ENCODE measurements around the gene SLC6A12.

DNA sequence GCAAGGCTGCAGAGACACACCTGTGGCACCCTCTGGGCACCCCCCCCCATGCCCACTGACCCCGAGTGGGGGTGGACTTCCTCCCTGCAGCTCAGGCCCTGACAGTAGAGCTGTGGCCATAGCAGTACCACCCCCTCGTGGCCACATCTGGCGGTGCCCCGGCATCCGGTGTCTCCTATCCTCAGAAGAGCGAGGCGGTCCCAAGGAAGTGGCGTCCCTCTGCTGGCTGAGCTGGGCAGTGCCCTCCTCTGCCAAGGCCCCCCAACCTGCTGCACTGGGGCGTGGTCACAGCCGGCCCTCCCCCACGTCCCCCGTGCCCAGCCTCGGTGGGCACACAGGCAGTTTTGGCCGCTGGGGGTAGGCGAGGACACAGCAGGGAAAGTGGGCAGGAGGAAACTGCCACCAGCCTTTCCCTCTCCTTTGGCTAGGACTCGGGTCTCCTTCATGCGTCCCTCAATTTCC lies 6.0 kb upstream of the SLC6A12 start:
- TF ChIP-seq, protein P1, sequence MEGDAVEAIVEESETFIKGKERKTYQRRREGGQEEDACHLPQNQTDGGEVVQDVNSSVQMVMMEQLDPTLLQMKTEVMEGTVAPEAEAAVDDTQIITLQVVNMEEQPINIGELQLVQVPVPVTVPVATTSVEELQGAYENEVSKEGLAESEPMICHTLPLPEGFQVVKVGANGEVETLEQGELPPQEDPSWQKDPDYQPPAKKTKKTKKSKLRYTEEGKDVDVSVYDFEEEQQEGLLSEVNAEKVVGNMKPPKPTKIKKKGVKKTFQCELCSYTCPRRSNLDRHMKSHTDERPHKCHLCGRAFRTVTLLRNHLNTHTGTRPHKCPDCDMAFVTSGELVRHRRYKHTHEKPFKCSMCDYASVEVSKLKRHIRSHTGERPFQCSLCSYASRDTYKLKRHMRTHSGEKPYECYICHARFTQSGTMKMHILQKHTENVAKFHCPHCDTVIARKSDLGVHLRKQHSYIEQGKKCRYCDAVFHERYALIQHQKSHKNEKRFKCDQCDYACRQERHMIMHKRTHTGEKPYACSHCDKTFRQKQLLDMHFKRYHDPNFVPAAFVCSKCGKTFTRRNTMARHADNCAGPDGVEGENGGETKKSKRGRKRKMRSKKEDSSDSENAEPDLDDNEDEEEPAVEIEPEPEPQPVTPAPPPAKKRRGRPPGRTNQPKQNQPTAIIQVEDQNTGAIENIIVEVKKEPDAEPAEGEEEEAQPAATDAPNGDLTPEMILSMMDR (IDR thresholded peaks at IDR 0.05), result peak; percentile 54 to 84 (median 69)
- TF ChIP-seq POLR2AphosphoS5 (IDR thresholded peaks at IDR 0.05) (no peak), EP300 (IDR thresholded peaks at IDR 0.05; ENCODE audit: low read depth) (no peak), POLR2A (IDR thresholded peaks at IDR 0.05) (no peak)
